HG03108 (cell line): ENCODE data around the gene TRHDE.

Experiments used
- ATAC-seq: cut with Tn5 transposase; IDR thresholded peaks from one replicate; pipeline ENCODE4 v1.9.1; 2021; ENCODE audit warnings: moderate library complexity; ENCODE audit not compliant: unreplicated experiment

Gene TRHDE

GRCh38 chr12:72433298-72433697, 161.1 kb downstream of the TRHDE start:
- no peak for ATAC-seq

GRCh38 chr12:72434999-72435398, 162.8 kb downstream of the TRHDE start:
- no peak for ATAC-seq

GRCh38 chr12:72442217-72442616, 170.0 kb downstream of the TRHDE start:
- ATAC-seq, result no peak

GRCh38 chr12:72444125-72444524, 172.0 kb downstream of the TRHDE start:
- no peak for ATAC-seq

- no peak for ATAC-seq
These were observed 172.4 kb downstream of the TRHDE start for GRCh38 chr12:72444566-72444965.

GRCh38 chr12:72448089-72448488, 175.9 kb downstream of the TRHDE start:
- no peak for ATAC-seq

- no peak for ATAC-seq
These were observed 176.6 kb downstream of the TRHDE start for GRCh38 chr12:72448805-72449204.

GRCh38 chr12:72453066-72453465, 180.9 kb downstream of the TRHDE start:
- no peak for ATAC-seq

- no peak for ATAC-seq
These were observed 181.4 kb downstream of the TRHDE start for GRCh38 chr12:72453550-72453949.

GRCh38 chr12:72464471-72464870, 192.3 kb downstream of the TRHDE start:
- ATAC-seq, result no peak

- ATAC-seq, result no peak
These were observed 193.0 kb downstream of the TRHDE start for GRCh38 chr12:72465155-72465554.

- no peak for ATAC-seq
These were observed 193.9 kb downstream of the TRHDE start for GRCh38 chr12:72465940-72466630.

- ATAC-seq, result no peak
These were observed 195.8 kb downstream of the TRHDE start for GRCh38 chr12:72467985-72468384.

- no peak for ATAC-seq
These were observed 196.3 kb downstream of the TRHDE start for GRCh38 chr12:72468505-72468904.

GRCh38 chr12:72471806-72472205, 199.6 kb downstream of the TRHDE start:
- ATAC-seq, result no peak

GRCh38 chr12:72472350-72472749, 200.2 kb downstream of the TRHDE start:
- no peak for ATAC-seq

GRCh38 chr12:72476301-72476700, 204.1 kb downstream of the TRHDE start:
- no peak for ATAC-seq

- no peak for ATAC-seq
These were observed 213.0 kb downstream of the TRHDE start for GRCh38 chr12:72485017-72485701.

GRCh38 chr12:72491426-72491825, 219.3 kb downstream of the TRHDE start:
- ATAC-seq, result no peak

- no peak for ATAC-seq
These were observed 221.2 kb downstream of the TRHDE start for GRCh38 chr12:72493407-72493806.

- ATAC-seq, result no peak
These were observed 226.2 kb downstream of the TRHDE start for GRCh38 chr12:72498354-72498753.

GRCh38 chr12:72499244-72499643, 227.1 kb downstream of the TRHDE start:
- no peak for ATAC-seq

- no peak for ATAC-seq
These were observed 230.4 kb downstream of the TRHDE start for GRCh38 chr12:72502546-72502945.
